PFSK-1 (cell line): ENCODE data around the gene URI1.

Source experiments
- FOXP2 ChIP-seq: optimal IDR thresholded peaks from 2 replicates; pipeline ENCODE3; 2011; ENCODE audit warnings: borderline replicate concordance, control low read depth, inconsistent platforms; ENCODE audit not compliant: insufficient read depth; ENCODE audit errors: extremely low read length, extremely low read depth
- POLR2AphosphoS5 ChIP-seq: IDR thresholded peaks from 2 replicates; pipeline ENCODE4 v1.6.1; 2012; ENCODE audit warnings: low read depth, mild to moderate bottlenecking, control low read depth, low read length, moderate library complexity
- REST ChIP-seq, 2 experiments: IDR thresholded peaks; 2 replicates each; pipeline versions ENCODE4 v1.6.1 to v1.8.0; 2011 to 2012; ENCODE audit warnings: low read depth in 2 of 2, low read length in 2 of 2, control low read depth in 1 of 2, inconsistent platforms in 1 of 2, mild to moderate bottlenecking in 1 of 2, moderate library complexity in 1 of 2; ENCODE audit not compliant: insufficient read depth in 1 of 2
- SIN3A ChIP-seq: IDR thresholded peaks from 2 replicates; pipeline ENCODE4 v1.6.1; 2012; ENCODE audit warnings: mild to moderate bottlenecking, low read length, moderate library complexity, borderline replicate concordance; ENCODE audit not compliant: insufficient read depth
- TAF1 ChIP-seq: IDR thresholded peaks from 2 replicates; pipeline ENCODE4 v1.6.1; 2012; ENCODE audit warnings: low read length, control low read depth, borderline replicate concordance; ENCODE audit not compliant: insufficient read depth

The URI1 gene

GRCh38 chr19:30001791-30002190 is 59.8 kb downstream of the URI1 start:
- no peak for TF ChIP-seq TAF1
- no peak for TF ChIP-seq POLR2AphosphoS5
- TF ChIP-seq SIN3A = no peak
- TF ChIP-seq REST (IDR thresholded peaks at IDR 0.05; ENCODE audit: insufficient read depth in 1 of 2, low read depth in 2 of 2, low read length in 2 of 2) = no peak
- no peak for TF ChIP-seq FOXP2

GRCh38 chr19:30003866-30004265 is 61.8 kb downstream of the URI1 start:
- TF ChIP-seq SIN3A (no peak), REST (IDR thresholded peaks at IDR 0.05; ENCODE audit: insufficient read depth in 1 of 2, low read depth in 2 of 2, low read length in 2 of 2) (no peak), TAF1 (no peak), FOXP2 (no peak), POLR2AphosphoS5 (no peak)

GRCh38 chr19:30004403-30004802 is 62.4 kb downstream of the URI1 start:
- TF ChIP-seq POLR2AphosphoS5 (no peak), REST (IDR thresholded peaks at IDR 0.05; ENCODE audit: insufficient read depth in 1 of 2, low read depth in 2 of 2, low read length in 2 of 2) (no peak), SIN3A (no peak), FOXP2 (no peak)

- TF ChIP-seq SIN3A (no peak), FOXP2 (no peak), REST (IDR thresholded peaks at IDR 0.05; ENCODE audit: insufficient read depth in 1 of 2, low read depth in 2 of 2, low read length in 2 of 2) (no peak), TAF1 (no peak), POLR2AphosphoS5 (no peak)
Observed at GRCh38 chr19:30006207-30006606, 64.2 kb downstream of the URI1 start.

- no peak for TF ChIP-seq FOXP2
- TF ChIP-seq TAF1 = no peak
- TF ChIP-seq REST (IDR thresholded peaks at IDR 0.05; ENCODE audit: insufficient read depth in 1 of 2, low read depth in 2 of 2, low read length in 2 of 2) = no peak
- TF ChIP-seq POLR2AphosphoS5 = no peak
- TF ChIP-seq SIN3A = no peak
Observed at GRCh38 chr19:30008169-30008568, 66.1 kb downstream of the URI1 start.
